ENCODE data around the gene BCAM.

The BCAM gene

DNA sequence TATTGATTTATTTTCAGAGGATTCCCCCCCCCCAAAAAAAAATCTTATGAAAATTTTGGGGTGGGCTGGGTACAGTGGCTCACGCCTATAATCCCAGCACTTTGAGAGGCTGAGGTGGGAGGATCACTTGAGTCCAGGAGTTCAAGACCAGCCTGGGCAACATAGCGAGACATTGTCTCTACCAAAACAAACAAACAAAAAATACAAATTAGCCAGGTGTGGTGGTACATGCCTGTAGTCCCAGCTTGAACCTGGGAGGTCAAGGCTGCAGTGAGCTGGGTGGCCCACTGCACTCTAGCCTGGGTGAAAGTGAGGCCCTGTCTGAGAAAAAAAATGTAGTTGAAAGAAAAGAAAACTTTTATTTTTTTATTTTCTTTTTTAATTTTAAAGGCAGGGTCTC, 55.1 kb downstream of the BCAM start:
- no peak overlapping the region for H3K9ac ChIP-seq
- no peak overlapping the region for H3K4me3 ChIP-seq
- H3K27ac ChIP-seq, result no peak overlapping the region
- H3K4me2 ChIP-seq, result no peak overlapping the region
- TF ChIP-seq Cebpa-rat (IDR thresholded peaks at IDR 0.05), result no peak
- H3K9me3 ChIP-seq, result 0 out of 2 replicates have a peak, but pooled peaks cover 7% of the 10 kb centered on the region
- no peaks in the 10 kb centered on the region for H3K4me1 ChIP-seq
- H4K20me1 ChIP-seq, result peaks cover 46% of the 10 kb centered on the region
- H3K27me3 ChIP-seq, result no peaks in the 10 kb centered on the region
- H3K36me3 ChIP-seq, result peaks cover 87% of the 10 kb centered on the region

DNA sequence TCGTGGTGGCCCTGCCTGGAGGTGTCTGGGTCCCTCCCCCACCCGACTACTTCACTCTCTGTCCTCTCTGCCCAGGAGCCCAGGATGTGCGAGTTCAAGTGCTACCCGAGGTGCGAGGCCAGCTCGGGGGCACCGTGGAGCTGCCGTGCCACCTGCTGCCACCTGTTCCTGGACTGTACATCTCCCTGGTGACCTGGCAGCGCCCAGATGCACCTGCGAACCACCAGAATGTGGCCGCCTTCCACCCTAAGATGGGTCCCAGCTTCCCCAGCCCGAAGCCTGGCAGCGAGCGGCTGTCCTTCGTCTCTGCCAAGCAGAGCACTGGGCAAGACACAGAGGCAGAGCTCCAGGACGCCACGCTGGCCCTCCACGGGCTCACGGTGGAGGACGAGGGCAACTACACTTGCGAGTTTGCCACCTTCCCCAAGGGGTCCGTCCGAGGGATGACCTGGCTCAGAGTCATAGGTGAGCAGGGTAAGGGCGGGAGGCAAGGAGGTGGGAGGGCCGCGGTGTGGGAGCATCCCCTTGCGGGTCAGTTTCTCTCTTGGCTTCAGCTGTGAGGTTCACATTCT, 56.4 kb downstream of the BCAM start:
- Histone ChIP-seq H3K4me2 (no peak overlapping the region), H3K4me3 (no peak overlapping the region), H3K9me3 (0 out of 2 replicates have a peak, but pooled peaks cover 7% of the 10 kb centered on the region), H3K4me1 (no peaks in the 10 kb centered on the region), H3K27me3 (no peaks in the 10 kb centered on the region), H4K20me1 (peaks cover 43% of the 10 kb centered on the region), H3K36me3 (peaks cover 83% of the 10 kb centered on the region), H3K9ac (no peak overlapping the region), H3K27ac (no peak overlapping the region)
- TF ChIP-seq Cebpa-rat (IDR thresholded peaks at IDR 0.05), result no peak

DNA sequence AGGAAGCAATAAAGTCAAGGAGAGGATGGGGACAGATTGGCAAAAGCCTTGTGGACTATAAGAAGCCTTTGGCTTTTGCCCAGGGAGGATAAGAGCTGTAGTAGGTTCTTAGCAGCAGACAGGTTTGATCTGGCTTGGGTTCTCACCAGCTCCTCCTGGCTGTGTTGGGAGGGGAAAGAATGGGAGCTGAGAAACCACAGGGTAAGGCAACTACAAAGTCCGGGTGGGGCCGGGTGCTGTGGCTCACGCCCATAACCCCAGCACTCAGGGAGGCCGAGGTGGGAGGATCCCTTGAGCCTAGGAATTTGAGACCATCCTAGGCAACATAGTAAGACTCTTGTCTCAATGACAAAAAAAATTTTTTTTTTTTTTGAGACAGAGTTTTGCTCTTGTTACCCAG, 57.8 kb downstream of the BCAM start:
- H3K9me3 ChIP-seq, result 0 out of 2 replicates have a peak, but pooled peaks cover 7% of the 10 kb centered on the region
- H3K4me3 ChIP-seq, result no peak overlapping the region
- no peak overlapping the region for H3K27ac ChIP-seq
- peaks cover 48% of the 10 kb centered on the region; the same call in 1 of the 2 replicates for H4K20me1 ChIP-seq
- peaks cover 83% of the 10 kb centered on the region for H3K36me3 ChIP-seq
- no peak overlapping the region for H3K9ac ChIP-seq
- H3K4me1 ChIP-seq, result no peaks in the 10 kb centered on the region
- no peak for TF ChIP-seq Cebpa-rat (IDR thresholded peaks at IDR 0.05)
- no peaks in the 10 kb centered on the region for H3K27me3 ChIP-seq
- H3K4me2 ChIP-seq, result no peak overlapping the region

DNA sequence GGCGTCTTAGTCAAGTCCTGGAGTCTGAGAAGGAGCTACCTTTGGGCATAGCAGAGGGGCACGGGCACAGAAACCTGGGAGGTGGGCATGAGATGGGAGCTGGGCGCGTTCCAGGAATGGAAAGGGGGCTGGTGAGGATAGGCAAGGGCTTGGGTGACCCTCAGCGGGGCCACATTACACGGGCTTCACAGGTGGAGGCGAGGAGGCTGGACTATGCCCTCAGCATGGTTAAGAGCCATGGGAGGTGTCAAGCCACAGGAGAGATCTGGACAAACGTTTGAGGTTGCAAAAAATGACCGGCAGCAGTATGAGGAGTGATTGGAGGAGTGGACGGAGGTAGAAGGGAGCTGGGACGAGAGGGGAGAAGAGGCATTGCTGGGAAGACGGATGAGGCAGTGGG, 58.7 kb downstream of the BCAM start:
- Histone ChIP-seq H3K9me3 (0 out of 2 replicates have a peak, but pooled peaks cover 7% of the 10 kb centered on the region), H3K27ac (no peak overlapping the region), H3K4me2 (no peak overlapping the region), H3K36me3 (peaks cover 83% of the 10 kb centered on the region), H3K27me3 (no peaks in the 10 kb centered on the region), H3K4me1 (peaks cover 5% of the 10 kb centered on the region), H3K4me3 (no peak overlapping the region), H3K9ac (no peak overlapping the region), H4K20me1 (peaks cover 53% of the 10 kb centered on the region; the same call in 1 of the 2 replicates)
- TF ChIP-seq Cebpa-rat (IDR thresholded peaks at IDR 0.05), result no peak

DNA sequence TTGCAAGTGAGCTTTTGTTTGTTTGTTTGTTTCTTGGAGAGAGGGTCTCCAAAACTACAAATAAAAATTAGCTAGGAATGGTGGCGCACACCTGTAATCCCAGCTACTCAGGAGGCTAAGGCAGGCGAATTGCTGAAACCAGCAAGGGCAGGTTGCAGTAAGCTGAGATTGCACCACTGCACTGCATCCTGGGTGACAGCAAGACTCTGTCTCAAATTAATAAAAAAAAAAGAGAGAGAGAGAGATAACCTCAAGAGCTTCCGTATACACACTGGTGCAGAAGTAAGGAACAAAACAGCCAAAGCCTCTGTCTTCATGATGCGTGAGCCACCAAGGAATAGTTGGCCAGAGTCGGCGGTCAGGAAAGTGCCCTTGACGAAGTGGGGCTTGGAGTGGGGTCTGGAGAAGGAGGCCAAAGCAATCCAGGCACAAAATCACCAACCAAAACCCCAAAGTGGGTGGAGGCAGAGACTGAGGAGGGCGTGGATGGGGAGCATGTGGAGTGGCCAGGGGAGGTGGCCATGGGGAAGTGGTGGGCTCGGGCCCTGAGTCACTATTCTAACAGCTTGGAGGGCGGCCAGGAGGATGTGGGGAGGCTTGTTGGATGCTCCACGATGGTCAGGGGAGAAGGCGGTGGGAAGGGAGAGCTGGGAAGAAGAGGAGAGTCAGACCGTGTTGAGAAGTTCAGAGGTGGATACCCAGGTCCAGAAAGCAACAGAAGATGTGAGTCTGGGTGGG, 61.0 kb downstream of the BCAM start:
- no peak overlapping the region for H3K9ac ChIP-seq

More for the DNA sequence above, 61.0 kb downstream of the BCAM start:
- no peaks in the 10 kb centered on the region for H3K27me3 ChIP-seq
- peaks cover 36% of the 10 kb centered on the region; the same call in 1 of the 2 replicates for H4K20me1 ChIP-seq
- peaks cover 15% of the 10 kb centered on the region for H3K4me1 ChIP-seq
- TF ChIP-seq Cebpa-rat (IDR thresholded peaks at IDR 0.05), result no peak
- H3K4me3 ChIP-seq, result no peak overlapping the region
- H3K4me2 ChIP-seq, result no peak overlapping the region
- H3K27ac ChIP-seq, result no peak overlapping the region
- H3K9me3 ChIP-seq, result 0 out of 2 replicates have a peak, but pooled peaks cover 7% of the 10 kb centered on the region
- peaks cover 96% of the 10 kb centered on the region for H3K36me3 ChIP-seq
